Measurements from ENCODE around the gene CTDSPL.

- no peak for TF ChIP-seq STAG1 (CRISPR knock-in tag; IDR thresholded peaks at IDR 0.05)
- no peak for TF ChIP-seq JUN (CRISPR knock-in tag; IDR thresholded peaks at IDR 0.05)
These were observed 109.8 kb downstream of the CTDSPL start for GRCh38 chr3:37971467-37971866.

Data from HepG2 (cell line).